ENCODE measurements around the gene HOXD12. TPM values are rescaled to one million over a fixed set of nuclear protein-coding genes. Genes with fewer than 3 reads are reported as not detected.

HOXD12 gene
- total and polyA plus RNA-seq, 5 experiments from 2014 or later: not detected

GRCh38 chr2:176074919-176075425 is 24.6 kb upstream of the HOXD12 start:
- ATAC-seq (no peak), DNase-seq (no peak)
- H3K9me3 Mint-ChIP-seq: peaks cover 7 to 56% (median 31%) of the 10 kb centered on the region in 9 donors
- H3K36me3 Mint-ChIP-seq: peaks cover 13 to 50% (median 17%) of the 10 kb centered on the region in 3 donors
- H3K4me1 Mint-ChIP-seq: peaks cover 8 to 20% (median 10%) of the 10 kb centered on the region in 4 donors
- H3K27me3 Mint-ChIP-seq: peaks cover 70 to 95% (median 82%) of the 10 kb centered on the region in 5 donors
- no peak overlapping the region for H3K27ac Mint-ChIP-seq
- POLR2A ChIA-PET: interaction anchor here (0.6 kb wide), 1 partner anchor 30 kb away, joined by 3 read pairs; no protein-coding TSS in a partner anchor
- no peak overlapping the region for H3K4me3 Mint-ChIP-seq

- H3K4me3 Mint-ChIP-seq: no peak overlapping the region
- no peak for ATAC-seq
- peaks cover 7 to 54% (median 31%) of the 10 kb centered on the region in 9 donors for H3K9me3 Mint-ChIP-seq
- DNase-seq: no peak
- POLR2A ChIA-PET: interaction anchor here (0.6 kb wide), 1 partner anchor 29 kb away, joined by 3 read pairs; no protein-coding TSS in a partner anchor
- H3K27ac Mint-ChIP-seq: peak overlapping the region in 2 of 10 donors; percentile 9 to 57
- peaks cover 65 to 90% (median 77%) of the 10 kb centered on the region in 5 donors for H3K27me3 Mint-ChIP-seq
- H3K4me1 Mint-ChIP-seq: peaks cover 8 to 20% (median 10%) of the 10 kb centered on the region in 4 donors
- peaks cover 13 to 50% (median 16%) of the 10 kb centered on the region in 3 donors for H3K36me3 Mint-ChIP-seq
Observed at GRCh38 chr2:176075481-176075880, 24.1 kb upstream of the HOXD12 start.

- DNase-seq: no peak
- H3K9me3 Mint-ChIP-seq: peaks cover 7 to 58% (median 31%) of the 10 kb centered on the region in 9 donors
- peaks cover 14 to 47% (median 15%) of the 10 kb centered on the region in 3 donors for H3K36me3 Mint-ChIP-seq
- H3K27ac Mint-ChIP-seq: peak overlapping the region in 1 of 10 donors; percentile 2
- H3K27me3 Mint-ChIP-seq: peaks cover 62 to 87% (median 74%) of the 10 kb centered on the region in 5 donors
- POLR2A ChIA-PET: no interaction called here
- H3K4me1 Mint-ChIP-seq: peaks cover 9 to 20% (median 11%) of the 10 kb centered on the region in 4 donors
- H3K4me3 Mint-ChIP-seq: no peak overlapping the region
- no peak for ATAC-seq
Observed at GRCh38 chr2:176076063-176076462, 23.5 kb upstream of the HOXD12 start.

GRCh38 chr2:176076796-176077195 is 22.8 kb upstream of the HOXD12 start:
- Mint-ChIP-seq H3K27me3 (peaks cover 59 to 87% (median 76%) of the 10 kb centered on the region in 5 donors), H3K36me3 (peaks cover 18 to 44% (median 18%) of the 10 kb centered on the region in 3 donors), H3K4me1 (peaks cover 9 to 19% (median 13%) of the 10 kb centered on the region in 4 donors), H3K27ac (peak overlapping the region in 2 of 10 donors; percentile 2 to 66), H3K9me3 (peaks cover 7 to 65% (median 31%) of the 10 kb centered on the region in 9 donors), H3K4me3 (peak overlapping the region in 2 of 10 donors; percentile 3 to 9)
- ATAC-seq: no peak
- POLR2A ChIA-PET: no interaction called here
- DNase-seq: no peak

- Mint-ChIP-seq H3K36me3 (peaks cover 18 to 39% (median 25%) of the 10 kb centered on the region in 3 donors), H3K4me3 (peak overlapping the region; percentile 37 to 86 (median 66)), H3K4me1 (peaks cover 6 to 16% (median 12%) of the 10 kb centered on the region in 4 donors), H3K27ac (peak overlapping the region in 7 of 10 donors; percentile 15 to 94 (median 77)), H3K27me3 (peaks cover 43 to 85% (median 71%) of the 10 kb centered on the region in 5 donors), H3K9me3 (peaks cover 7 to 72% (median 31%) of the 10 kb centered on the region in 9 donors)
- POLR2A ChIA-PET: no interaction called here
- peak in 2 of 10 donors; percentile 16 to 27 for DNase-seq
- ATAC-seq: no peak
Observed at GRCh38 chr2:176078541-176079284, 20.9 kb upstream of the HOXD12 start.

- POLR2A ChIA-PET: no interaction called here
- Mint-ChIP-seq H3K4me1 (peaks cover 6 to 16% (median 12%) of the 10 kb centered on the region in 4 donors), H3K36me3 (peaks cover 18 to 42% (median 26%) of the 10 kb centered on the region in 3 donors), H3K27me3 (peaks cover 45 to 85% (median 73%) of the 10 kb centered on the region in 5 donors), H3K4me3 (peak overlapping the region; percentile 50 to 86 (median 68)), H3K9me3 (peaks cover 7 to 77% (median 31%) of the 10 kb centered on the region in 9 donors), H3K27ac (peak overlapping the region in 8 of 10 donors; percentile 15 to 94 (median 76))
- peak in 1 of 2 donors; percentile 10 for ATAC-seq
- peak in 2 of 10 donors; percentile 25 to 28 for DNase-seq
Observed at GRCh38 chr2:176079285-176079830, 20.2 kb upstream of the HOXD12 start.

- Mint-ChIP-seq H3K27ac (peak overlapping the region in 2 of 10 donors; percentile 94), H3K9me3 (peaks cover 7 to 81% (median 31%) of the 10 kb centered on the region in 9 donors), H3K4me3 (peak overlapping the region; percentile 50 to 86 (median 68)), H3K4me1 (peaks cover 7 to 16% (median 12%) of the 10 kb centered on the region in 4 donors), H3K27me3 (peaks cover 46 to 85% (median 73%) of the 10 kb centered on the region in 5 donors), H3K36me3 (peaks cover 16 to 39% (median 32%) of the 10 kb centered on the region in 3 donors)
- peak in 1 of 2 donors; percentile 37 for ATAC-seq
- POLR2A ChIA-PET: interaction anchor here (0.6 kb wide), 1 partner anchor 17 kb away, joined by 3 read pairs; no protein-coding TSS in a partner anchor
- peak in 2 of 10 donors; percentile 5 to 23 for DNase-seq
Observed at GRCh38 chr2:176079831-176080539, 19.6 kb upstream of the HOXD12 start.

GRCh38 chr2:176080540-176081375 is 18.8 kb upstream of the HOXD12 start:
- peaks cover 7 to 16% (median 12%) of the 10 kb centered on the region in 4 donors for H3K4me1 Mint-ChIP-seq
- peak; percentile 16 to 25 for ATAC-seq
- peak overlapping the region; percentile 11 to 82 (median 55) for H3K4me3 Mint-ChIP-seq

GRCh38 chr2:176081376-176081836 is 18.2 kb upstream of the HOXD12 start:
- no peak for ATAC-seq
- H3K9me3 Mint-ChIP-seq: peaks cover 7 to 77% (median 26%) of the 10 kb centered on the region in 9 donors

More at GRCh38 chr2:176080540-176081375, 18.8 kb upstream of the HOXD12 start:
- POLR2A ChIA-PET: interaction anchor here (0.6 kb wide), 1 partner anchor 16 kb away, joined by 3 read pairs; no protein-coding TSS in a partner anchor
- H3K9me3 Mint-ChIP-seq: peaks cover 7 to 81% (median 26%) of the 10 kb centered on the region in 9 donors
- H3K27me3 Mint-ChIP-seq: peaks cover 40 to 85% (median 70%) of the 10 kb centered on the region in 5 donors
- H3K36me3 Mint-ChIP-seq: peaks cover 12 to 34% (median 33%) of the 10 kb centered on the region in 3 donors
- no peak for DNase-seq
- peak overlapping the region in 5 of 10 donors; percentile 20 to 93 (median 76) for H3K27ac Mint-ChIP-seq

GRCh38 chr2:176081837-176082524 is 17.6 kb upstream of the HOXD12 start:
- peak overlapping the region in 4 of 10 donors; percentile 44 to 93 (median 79) for H3K27ac Mint-ChIP-seq
- peaks cover 7 to 77% (median 28%) of the 10 kb centered on the region in 9 donors for H3K9me3 Mint-ChIP-seq
- peaks cover 12 to 33% (median 29%) of the 10 kb centered on the region in 3 donors for H3K36me3 Mint-ChIP-seq
- DNase-seq: peak in 1 of 10 donors; percentile 34
- peaks cover 10 to 16% (median 13%) of the 10 kb centered on the region in 4 donors for H3K4me1 Mint-ChIP-seq
- peaks cover 40 to 85% (median 69%) of the 10 kb centered on the region in 5 donors for H3K27me3 Mint-ChIP-seq
- POLR2A ChIA-PET: interaction anchor here (0.8 to 1.5 kb wide), 3 partner anchors 12 to 31 kb away, joined by 3 to 4 read pairs (median 4); no protein-coding TSS in a partner anchor
- H3K4me3 Mint-ChIP-seq: peak overlapping the region in 7 of 10 donors; percentile 11 to 82 (median 65)
- no peak for ATAC-seq

More at GRCh38 chr2:176081376-176081836, 18.2 kb upstream of the HOXD12 start:
- POLR2A ChIA-PET: no interaction called here
- Mint-ChIP-seq H3K27me3 (peaks cover 38 to 85% (median 68%) of the 10 kb centered on the region in 5 donors), H3K4me1 (peaks cover 9 to 16% (median 13%) of the 10 kb centered on the region in 4 donors), H3K27ac (peak overlapping the region in 5 of 10 donors; percentile 44 to 93 (median 76)), H3K36me3 (peaks cover 12 to 33% (median 27%) of the 10 kb centered on the region in 3 donors), H3K4me3 (peak overlapping the region; percentile 11 to 82 (median 55))
- DNase-seq: no peak

Data from naive thymus-derived CD8-positive, alpha-beta T cell (primary cell).